ENCODE results near the gene OR52I1.

- TF ChIP-seq SMC3 (IDR thresholded peaks at IDR 0.05) (no peak), POLR2A (IDR thresholded peaks at IDR 0.05; ENCODE audit: low read length) (no peak)
These were observed 4.8 kb upstream of the OR52I1 start for GRCh38 chr11:4589017-4589416.
